ENCODE measurements around the gene MAP1LC3B2. TPM values are rescaled to one million over a fixed set of nuclear protein-coding genes. Genes with fewer than 3 reads are reported as not detected.

Gene MAP1LC3B2
- total and polyA plus RNA-seq, 2 of the 13 experiments (the other 11 are each of a cell fraction or from before 2014, with no cell fraction given) = 0.60 to 2.2 TPM

- TF ChIP-seq ZNF407 (CRISPR knock-in tag; IDR thresholded peaks at IDR 0.05; ENCODE audit: not compliant biosample characterization) = no peak
- TF ChIP-seq ZNF567 (CRISPR knock-in tag; IDR thresholded peaks at IDR 0.05; ENCODE audit: borderline replicate concordance) = no peak
- TF ChIP-seq SOX13 (IDR thresholded peaks at IDR 0.05) = no peak
- TF ChIP-seq SOX13 (CRISPR knock-in tag; conservative IDR thresholded peaks at IDR 0.05 in 1 of 2, IDR thresholded peaks at IDR 0.05 in 1 of 2) = no peak
- no peak for TF ChIP-seq BRCA1 (CRISPR knock-in tag; IDR thresholded peaks at IDR 0.05)
- TF ChIP-seq ZNF207 (IDR thresholded peaks at IDR 0.05; ENCODE audit: borderline replicate concordance) = no peak
- TF ChIP-seq MLXIP (CRISPR knock-in tag; IDR thresholded peaks at IDR 0.05; ENCODE audit: borderline replicate concordance) = no peak
- TF ChIP-seq YY1 (IDR thresholded peaks at IDR 0.05; ENCODE audit: insufficient read depth, insufficient replicate concordance, low read depth, low read length) = no peak
- TF ChIP-seq TBL1XR1 (IDR thresholded peaks at IDR 0.05; ENCODE audit: borderline replicate concordance, low read length, partially characterized antibody) = no peak
- TF ChIP-seq NR0B2 (CRISPR knock-in tag; IDR thresholded peaks at IDR 0.05) = no peak
- TF ChIP-seq ZNF691 (CRISPR knock-in tag; IDR thresholded peaks at IDR 0.05; ENCODE audit: borderline replicate concordance, low read depth) = no peak
- no peak for TF ChIP-seq MTA1 (CRISPR knock-in tag; IDR thresholded peaks at IDR 0.05; ENCODE audit: borderline replicate concordance)
- no peak for TF ChIP-seq ZNF326 (CRISPR knock-in tag; IDR thresholded peaks at IDR 0.05; ENCODE audit: borderline replicate concordance)
- TF ChIP-seq TCF7L2 (IDR thresholded peaks at IDR 0.05; ENCODE audit: low read depth, low read length) = no peak
- TF ChIP-seq AKAP8 (CRISPR knock-in tag; IDR thresholded peaks at IDR 0.05) = no peak
- TF ChIP-seq SATB2 (CRISPR knock-in tag; IDR thresholded peaks at IDR 0.05) = no peak
Observed at GRCh38 chr12:116571089-116571488, 11.9 kb downstream of the MAP1LC3B2 start (continued).
